Activated CD8-positive, alpha-beta memory T cell treated with anti-CD3 and anti-CD28 coated beads, Interleukin-2, amount 50 U/mL, for 24 hours (primary cell): ENCODE measurements around the gene REXO4.
"Not testable (repeated sequence)": the region's sequence is repeated elsewhere in the genome, so short reads cannot be mapped to it uniquely, and the experiment has no call there.

Experiments used
- DNase-seq: peaks from one replicate; pipeline ENCODE4 v3.0.0-alpha.2; 2020; ENCODE audit errors: extremely low read depth

The REXO4 gene

GRCh38 chr9:133387680-133388079 lies 30.1 kb downstream of the REXO4 start:
- DNase-seq: no peak

GRCh38 chr9:133386338-133386737 lies 31.5 kb downstream of the REXO4 start:
- no peak for DNase-seq

GRCh38 chr9:133385452-133385851 lies 32.4 kb downstream of the REXO4 start:
- no peak for DNase-seq

GRCh38 chr9:133384736-133385321 lies 33.0 kb downstream of the REXO4 start:
- no peak for DNase-seq

- DNase-seq: no peak
Measured at GRCh38 chr9:133383438-133383837, 34.4 kb downstream of the REXO4 start.

- no peak for DNase-seq
Measured at GRCh38 chr9:133382507-133383141, 35.2 kb downstream of the REXO4 start.

- DNase-seq: no peak
Measured at GRCh38 chr9:133380734-133381133, 37.1 kb downstream of the REXO4 start.

GRCh38 chr9:133379153-133380086 lies 38.4 kb downstream of the REXO4 start:
- DNase-seq: no peak

GRCh38 chr9:133378408-133378962 lies 39.3 kb downstream of the REXO4 start:
- DNase-seq: no peak

GRCh38 chr9:133377721-133378216 lies 40.0 kb downstream of the REXO4 start:
- DNase-seq: no peak

GRCh38 chr9:133377280-133377679 lies 40.5 kb downstream of the REXO4 start:
- not testable (repeated sequence) for DNase-seq

GRCh38 chr9:133375724-133376654 lies 41.8 kb downstream of the REXO4 start, which contains the start of the genes STKLD1 and SURF4:
Gene STKLD1, plus strand, starts transcription at chr9:133376366. Its CDS starts 108 bp downstream, at chr9:133376474.
Gene SURF4, minus strand, starts transcription at chr9:133376060. Its CDS starts 91 bp downstream, at chr9:133375969.
- peak; percentile 79 for DNase-seq

- no peak for DNase-seq
Measured at GRCh38 chr9:133375116-133375723, 42.6 kb downstream of the REXO4 start.

GRCh38 chr9:133374612-133375115 lies 43.1 kb downstream of the REXO4 start:
- no peak for DNase-seq

- no peak for DNase-seq
Measured at GRCh38 chr9:133372144-133372543, 45.7 kb downstream of the REXO4 start.

- DNase-seq: peak; percentile 68
Measured at GRCh38 chr9:133371261-133371711, 46.5 kb downstream of the REXO4 start.

GRCh38 chr9:133370685-133371084 lies 47.1 kb downstream of the REXO4 start:
- DNase-seq: no peak

GRCh38 chr9:133369933-133370332 lies 47.9 kb downstream of the REXO4 start:
- no peak for DNase-seq

- DNase-seq: no peak
Measured at GRCh38 chr9:133369422-133369821, 48.4 kb downstream of the REXO4 start.

- no peak for DNase-seq
Measured at GRCh38 chr9:133368249-133368881, 49.4 kb downstream of the REXO4 start.
